Stimulated activated CD4-positive, alpha-beta T cell treated with anti-CD3 and anti-CD28 coated beads, Interleukin-12 subunit alpha, Interleukin-12 subunit beta, amount 100 ng/mL, for 4 hours (primary cell): ENCODE data around the gene NFKBIB.
"Not testable (repeated sequence)": the region's sequence is repeated elsewhere in the genome, so short reads cannot be mapped to it uniquely, and the experiment has no call there.

Experiments used
- DNase-seq: peaks from one replicate; pipeline ENCODE4 v3.0.0-alpha.2; 2020

NFKBIB gene

DNA sequence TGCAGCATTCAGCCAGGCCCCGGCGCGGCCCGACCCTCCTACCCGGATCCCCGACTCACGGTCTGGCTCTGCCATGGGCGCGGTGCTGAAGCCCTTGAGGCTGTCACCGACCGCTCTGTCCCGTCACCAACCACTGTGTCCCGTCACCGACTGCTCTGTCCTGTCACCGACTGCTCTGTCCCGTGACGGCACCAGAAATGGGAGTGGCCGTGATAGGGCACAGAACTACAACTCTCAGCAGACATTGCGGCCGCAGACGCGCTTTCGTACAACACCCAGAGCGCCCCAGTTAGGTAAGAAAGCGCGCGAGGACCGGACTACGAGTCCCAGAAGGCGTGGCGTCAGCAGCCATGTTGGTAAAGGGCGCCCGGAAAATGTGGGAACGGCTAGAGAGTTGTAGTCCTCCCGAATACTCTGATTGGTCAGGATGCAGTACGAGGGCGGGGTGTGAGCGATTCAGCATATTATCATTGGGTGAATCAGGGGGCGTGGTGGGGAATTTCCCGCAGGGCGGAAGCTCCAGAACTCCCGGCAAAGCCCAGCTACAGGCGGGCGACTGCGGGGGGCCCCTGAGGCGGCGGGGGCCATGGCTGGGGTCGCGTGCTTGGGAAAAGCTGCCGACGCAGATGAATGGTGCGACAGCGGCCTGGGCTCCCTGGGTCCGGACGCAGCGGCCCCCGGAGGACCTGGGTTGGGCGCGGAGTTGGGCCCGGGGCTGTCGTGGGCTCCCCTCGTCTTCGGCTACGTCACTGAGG is at the start of gene NFKBIB, which contains the start of gene SIRT2:
TSS of gene NFKBIB (plus strand) at position 523 of the 755 bp plus-strand sequence. CDS start at position 587, 64 bp downstream.
TSS of gene SIRT2 (minus strand) at position 172 of the 755 bp plus-strand sequence. CDS start at position 75, 97 bp downstream.
- peak; percentile 95 for DNase-seq

DNA sequence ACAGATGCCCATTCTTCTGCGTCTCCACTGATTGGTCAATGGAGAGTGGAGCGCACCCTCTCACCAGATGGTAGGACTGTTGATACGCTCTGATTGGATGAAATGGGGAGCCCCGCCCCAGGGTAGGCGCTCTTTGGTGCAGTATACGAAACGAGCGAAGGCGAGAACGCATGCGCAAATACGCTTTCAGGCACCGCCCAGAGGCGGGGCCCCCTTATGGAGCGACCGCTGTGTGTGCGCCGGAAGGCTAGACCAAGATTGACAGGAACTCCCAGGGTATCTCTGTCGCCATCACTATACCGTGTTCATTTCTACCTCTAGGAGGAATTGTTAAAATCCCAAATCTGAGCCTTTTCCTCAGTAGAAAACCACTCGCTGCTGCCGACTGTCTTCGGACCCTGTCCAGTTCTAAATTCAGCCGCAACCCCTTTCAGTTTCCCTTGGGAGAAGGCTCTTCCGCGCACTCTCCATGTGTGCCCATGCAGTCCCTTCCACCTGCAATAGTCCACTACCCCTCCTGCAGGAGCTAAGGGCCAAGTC is 49.3 kb upstream of the NFKBIB start:
- DNase-seq = peak; percentile 95

DNA sequence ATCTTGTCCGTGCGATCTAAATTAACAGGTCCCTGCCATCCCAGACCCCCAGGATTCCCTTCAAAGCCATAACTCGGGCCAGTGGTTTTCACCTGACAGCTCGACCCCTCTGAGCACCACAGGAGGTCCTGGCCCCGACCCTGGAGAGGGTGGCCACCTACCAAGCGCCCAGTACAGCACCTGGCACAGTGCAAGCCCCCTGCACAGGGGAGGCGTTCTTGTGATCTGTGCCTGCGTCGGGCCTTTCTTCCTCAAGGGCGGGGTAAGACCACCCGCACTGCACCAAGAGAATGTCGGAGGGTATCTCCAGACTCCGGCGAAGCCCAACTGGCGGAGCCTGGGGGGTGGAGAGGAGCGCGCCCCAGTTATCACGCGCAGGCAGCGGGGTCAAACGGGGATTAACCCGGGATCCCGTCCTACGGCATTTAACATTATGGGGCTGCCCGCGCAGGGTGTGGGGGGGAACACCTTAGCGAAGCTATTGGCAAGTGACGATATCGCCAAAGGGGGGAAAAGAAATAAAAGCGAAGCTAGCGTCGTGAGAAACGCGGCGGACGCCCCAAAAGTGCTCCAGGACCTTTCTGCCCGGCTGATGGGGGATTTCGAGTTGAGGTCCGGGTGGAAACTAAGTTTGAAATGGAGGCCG is 48.7 kb upstream of the NFKBIB start:
- peak; percentile 41 for DNase-seq

GRCh38 chr19:38851622-38852230 is 48.0 kb upstream of the NFKBIB start:
- DNase-seq = peak; percentile 91

DNA sequence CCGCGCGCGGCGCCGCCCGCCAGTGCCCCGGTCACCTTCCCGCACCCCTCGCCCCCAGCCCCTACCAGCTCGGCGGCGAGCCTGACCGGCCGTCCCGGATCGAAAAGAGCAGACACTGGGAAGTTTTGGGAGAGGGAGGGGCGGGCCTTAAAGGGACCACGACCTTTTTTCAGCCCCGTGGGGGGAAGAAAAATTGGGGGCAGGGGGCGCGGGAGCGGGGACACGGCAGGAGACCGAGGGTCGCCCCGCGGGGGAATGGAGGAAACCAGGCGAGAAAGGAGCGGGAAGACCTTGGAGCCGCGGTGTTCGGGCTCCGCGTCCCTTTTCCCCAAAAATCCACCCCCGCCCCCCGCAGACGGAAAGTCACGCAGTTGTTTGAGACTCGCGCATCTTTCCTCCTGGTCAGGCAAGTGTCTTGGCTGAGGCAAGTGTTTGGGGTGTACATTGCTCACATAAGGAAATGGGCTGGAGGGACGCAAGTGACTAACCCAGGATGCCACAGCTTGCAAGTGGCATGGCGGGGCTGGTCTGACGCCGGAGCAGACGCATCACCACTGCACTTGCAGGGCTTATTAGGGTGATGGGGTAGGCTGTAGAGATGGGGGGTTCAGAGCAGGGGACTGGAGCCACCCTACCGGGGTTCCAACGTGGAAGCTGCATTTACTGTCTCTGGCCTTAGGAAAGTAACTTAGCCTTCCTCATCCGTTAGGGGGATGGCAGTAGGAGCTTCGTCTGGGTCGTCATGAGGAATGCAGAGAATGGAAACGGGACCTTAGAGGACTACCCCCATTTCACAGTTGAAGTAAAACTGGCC is 47.3 kb upstream of the NFKBIB start:
- peak; percentile 44 for DNase-seq

DNA sequence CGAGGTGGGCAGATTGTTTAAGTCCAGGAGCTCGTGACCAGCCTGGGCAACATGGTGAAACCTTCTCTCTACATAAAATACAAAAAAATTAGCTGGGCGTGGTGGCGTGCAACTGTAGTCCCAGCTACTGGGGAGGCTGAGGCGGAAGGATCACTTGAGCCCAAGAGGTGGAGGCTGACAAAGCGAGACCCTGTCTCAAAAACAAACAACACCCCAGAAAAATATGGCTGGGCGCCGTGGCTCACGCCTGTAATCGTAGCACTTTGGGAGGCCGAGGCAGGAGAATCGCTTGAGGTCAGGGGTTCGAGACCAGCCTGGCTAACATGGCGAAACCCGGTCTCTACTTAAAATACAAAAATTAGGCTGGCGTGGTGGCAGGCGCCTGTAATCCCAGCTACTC is 46.6 kb upstream of the NFKBIB start:
- DNase-seq = no peak

DNA sequence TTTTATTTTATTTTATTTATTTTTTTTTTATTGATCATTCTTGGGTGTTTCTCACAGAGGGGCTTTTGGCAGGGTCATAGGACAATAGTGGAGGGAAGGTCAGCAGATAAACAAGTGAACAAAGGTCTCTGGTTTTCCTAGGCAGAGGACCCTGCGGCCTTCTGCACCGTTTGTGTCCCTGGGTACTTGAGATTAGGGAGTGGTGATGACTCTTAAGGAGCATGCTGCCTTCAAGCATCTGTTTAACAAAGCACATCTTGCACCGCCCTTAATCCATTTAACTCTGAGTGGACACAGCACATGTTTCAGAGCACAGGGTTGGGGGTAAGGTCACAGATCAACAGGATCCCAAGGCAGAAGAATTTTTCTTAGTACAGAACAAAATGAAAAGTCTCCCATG is 44.8 kb upstream of the NFKBIB start:
- not testable (repeated sequence) for DNase-seq

- DNase-seq = not testable (repeated sequence)
Measured at GRCh38 chr19:38855751-38856150, 44.0 kb upstream of the NFKBIB start.

DNA sequence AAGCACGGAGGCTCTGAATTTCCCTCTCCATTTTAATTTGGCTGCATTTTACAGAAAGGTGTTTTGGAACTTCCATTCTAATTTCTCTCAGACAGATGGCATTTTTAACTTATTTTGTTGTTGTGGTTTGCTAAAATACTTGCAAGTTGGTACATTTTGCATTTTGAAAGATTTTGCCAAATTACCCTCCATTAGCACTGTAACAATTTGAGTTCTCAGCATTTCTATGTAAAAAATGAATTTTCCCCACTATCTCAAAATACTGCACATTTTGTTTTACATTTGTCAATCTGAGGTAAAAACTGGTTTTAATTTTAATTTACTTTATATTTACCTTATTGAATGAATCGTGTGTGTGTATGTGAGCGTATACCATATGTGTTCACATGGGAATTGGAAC is 43.0 kb upstream of the NFKBIB start:
- DNase-seq = no peak

DNA sequence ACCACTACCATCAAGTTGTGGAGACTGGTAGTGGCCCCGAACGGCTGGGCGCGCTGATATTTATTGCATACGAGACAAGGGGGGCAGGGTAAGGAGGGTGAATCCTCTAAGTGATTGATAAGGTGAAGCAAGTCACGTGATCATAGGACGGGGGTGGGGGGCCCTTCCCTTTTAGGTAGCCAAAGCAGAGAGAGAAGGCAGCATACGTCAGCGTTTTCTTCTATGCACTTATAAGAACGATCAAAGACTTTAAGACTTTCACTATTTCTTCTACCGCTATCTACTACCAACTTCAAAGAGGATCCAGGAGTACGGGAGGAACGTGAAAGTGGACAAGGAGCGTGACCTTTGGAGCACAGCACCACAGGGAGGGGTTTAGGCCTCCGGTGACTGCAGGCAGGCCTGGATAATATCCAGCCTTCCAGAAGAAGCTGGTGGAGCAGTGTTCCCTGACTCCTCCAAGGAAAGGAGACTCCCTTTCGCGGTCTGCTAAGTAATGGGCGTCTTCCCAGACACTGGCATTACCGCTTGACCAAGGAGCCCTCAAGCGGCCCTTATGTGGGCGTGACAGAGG is 40.1 kb upstream of the NFKBIB start:
- not testable (repeated sequence) for DNase-seq

- no peak for DNase-seq
Measured at GRCh38 chr19:38861368-38861767, 38.4 kb upstream of the NFKBIB start.

GRCh38 chr19:38862321-38863059 is 37.3 kb upstream of the NFKBIB start:
- DNase-seq = no peak

DNA sequence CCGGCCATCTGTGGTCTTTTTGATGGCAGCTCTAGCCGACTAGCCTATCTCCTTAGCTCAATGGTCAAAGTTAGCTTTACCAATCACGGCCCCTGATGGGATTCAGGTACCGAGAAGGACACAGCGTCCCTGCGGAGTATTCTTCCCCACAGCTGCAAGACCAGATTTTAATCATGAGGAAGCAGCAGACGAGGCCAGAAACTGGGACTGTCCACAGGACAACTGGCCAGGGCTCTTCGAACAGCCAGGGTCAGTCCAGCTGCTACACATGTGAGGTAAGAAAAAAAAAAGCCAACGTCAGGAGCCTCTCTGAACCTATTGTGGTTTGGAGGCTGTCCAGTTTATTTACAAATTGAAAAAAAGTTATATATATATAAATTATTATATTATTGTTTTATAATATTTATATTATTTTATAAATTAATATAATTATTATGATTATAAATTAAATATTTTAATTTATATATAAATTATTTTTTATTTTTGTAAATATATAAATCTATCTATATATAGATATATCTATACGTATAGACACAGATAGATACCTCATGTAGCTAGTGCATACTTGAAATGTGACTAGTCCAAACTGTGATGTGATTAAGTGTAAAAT is 32.5 kb upstream of the NFKBIB start:
- no peak for DNase-seq

GRCh38 chr19:38868551-38868950 is 31.2 kb upstream of the NFKBIB start:
- no peak for DNase-seq

DNA sequence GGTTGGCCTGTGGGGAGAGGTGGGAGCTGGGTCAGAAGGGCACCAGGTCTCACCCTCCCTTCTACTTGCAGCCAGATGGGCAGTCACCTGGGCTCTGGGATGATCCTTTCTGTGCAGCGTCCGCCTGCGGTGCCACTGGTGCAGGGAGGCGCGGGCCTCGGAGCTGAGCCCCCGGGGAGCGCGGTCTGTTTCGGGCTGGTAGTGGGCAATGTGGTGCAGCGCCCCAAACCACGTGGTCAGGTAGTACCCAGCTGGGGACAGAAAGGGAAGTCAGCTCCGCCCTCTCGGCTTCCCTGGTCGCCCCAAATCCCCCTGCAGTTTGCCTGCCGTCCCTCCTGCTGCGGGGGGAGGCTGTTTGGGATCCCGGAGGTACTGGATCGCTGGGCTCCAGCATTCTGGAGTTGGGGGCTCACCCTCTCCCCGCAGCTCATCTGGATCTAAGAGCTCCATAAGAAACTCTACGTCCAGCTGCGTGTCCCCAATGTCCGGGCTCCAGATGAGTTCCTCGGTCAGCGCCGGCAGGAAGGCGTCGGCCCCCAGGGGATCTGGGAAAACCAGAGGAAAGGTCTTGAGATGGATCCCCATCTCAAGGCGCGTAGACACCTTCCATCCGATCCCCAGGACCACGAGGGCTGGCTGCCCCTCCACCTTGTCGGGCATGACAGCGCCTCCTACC is 30.5 kb upstream of the NFKBIB start:
- peak; percentile 23 for DNase-seq

DNA sequence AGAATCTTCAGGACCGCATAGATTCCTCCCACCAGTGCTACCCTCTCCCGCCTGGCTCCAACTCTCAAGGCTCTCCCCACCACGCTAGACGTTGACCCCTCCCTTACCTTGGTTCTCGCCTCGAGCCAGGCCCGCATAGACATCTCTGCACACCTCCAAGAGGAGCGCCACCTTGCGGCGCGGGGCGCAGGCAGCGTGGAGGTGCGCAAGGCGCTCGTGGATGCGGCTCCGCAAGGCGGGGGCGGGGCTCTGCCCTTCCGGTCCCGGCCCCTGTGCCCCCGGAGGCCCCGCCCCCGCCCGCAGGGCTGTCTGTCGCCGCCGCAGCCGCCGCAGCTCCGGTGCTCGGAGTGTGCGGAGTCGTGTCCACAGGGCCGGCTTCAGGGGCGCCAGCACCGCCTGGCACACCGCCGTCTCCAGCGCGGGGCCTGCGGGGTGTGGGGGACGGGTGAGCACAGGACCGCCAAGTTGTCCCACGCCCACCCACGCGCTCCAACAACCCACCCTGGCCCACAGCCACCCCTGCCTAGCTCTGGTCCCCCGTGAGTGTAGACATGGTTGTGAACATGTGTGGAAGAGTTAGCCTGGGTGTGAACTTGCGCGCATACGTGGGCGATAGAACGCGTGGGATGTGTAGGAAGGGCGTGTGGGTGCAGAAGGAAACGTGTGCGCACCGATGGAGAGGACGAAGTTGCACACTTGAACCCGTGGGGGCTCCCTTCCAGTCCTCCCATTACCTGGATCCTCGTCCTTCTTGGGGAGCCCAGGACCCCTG is 29.7 kb upstream of the NFKBIB start:
- peak; percentile 93 for DNase-seq

DNA sequence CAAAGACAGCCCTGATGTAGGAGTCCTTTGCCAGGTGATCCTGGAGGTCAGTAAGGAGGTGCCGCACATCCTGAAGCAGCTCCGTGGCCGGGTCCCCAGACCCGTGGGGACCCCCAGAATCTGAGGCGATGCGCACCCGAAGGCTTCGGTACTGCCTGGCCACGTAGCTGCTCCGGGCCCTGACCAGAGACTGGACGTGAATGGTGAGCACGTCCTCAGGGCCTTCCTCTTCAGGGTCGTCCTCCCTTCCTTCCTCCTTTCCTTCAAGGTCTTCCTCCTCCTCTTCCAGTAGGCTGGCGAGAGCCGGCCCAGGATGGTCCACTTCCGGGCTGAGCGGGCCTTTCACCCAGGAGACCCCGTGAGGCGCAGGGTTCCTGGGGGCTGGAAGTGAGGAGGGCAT is 29.2 kb upstream of the NFKBIB start:
- DNase-seq = no peak

GRCh38 chr19:38873400-38873799 is 26.4 kb upstream of the NFKBIB start:
- DNase-seq = not testable (repeated sequence)

DNA sequence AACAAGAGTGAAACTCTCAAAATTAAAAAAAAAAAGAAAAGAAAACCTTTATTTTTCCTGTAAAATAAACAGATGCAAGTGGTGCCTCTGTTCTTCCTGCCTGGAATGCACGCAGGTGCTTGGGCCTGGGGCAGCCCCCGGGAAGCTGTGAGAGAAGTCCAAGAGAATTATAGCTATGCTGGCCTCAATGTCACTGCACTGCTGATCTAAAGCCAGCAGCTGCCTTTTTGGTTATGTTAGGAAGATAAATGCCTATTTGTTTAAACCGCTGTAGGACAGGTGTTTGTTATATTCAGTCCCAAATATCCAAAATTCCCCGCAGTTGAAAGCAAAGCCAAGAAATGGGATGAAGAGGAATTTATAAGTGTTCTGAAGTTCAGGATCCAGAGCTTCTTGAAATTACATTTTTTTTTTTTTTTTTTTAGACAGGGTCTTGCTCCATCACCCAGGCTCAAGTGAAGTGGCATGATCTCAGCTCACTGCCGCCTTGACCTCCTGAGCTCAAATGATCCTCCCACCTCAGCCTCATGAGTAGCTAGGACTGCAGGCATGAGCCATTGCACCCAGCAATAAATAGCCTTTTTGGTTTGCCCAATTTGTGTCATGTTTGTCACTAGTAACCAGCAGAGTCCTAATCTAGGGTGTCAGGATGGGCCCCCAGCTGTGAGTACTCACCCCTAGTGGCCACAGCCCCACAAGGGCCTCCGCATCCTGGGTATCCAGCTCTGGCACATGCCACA is 23.9 kb upstream of the NFKBIB start:
- DNase-seq = no peak
